ENCODE results near the gene SLC1A5.
"Not testable (repeated sequence)": the region's sequence is repeated elsewhere in the genome, so short reads cannot be mapped to it uniquely, and the experiment has no call there.

SLC1A5 gene

GRCh38 chr19:46766569-46767317, 21.7 kb downstream of the SLC1A5 start:
- DNase-seq = peak; percentile 70

- DNase-seq = no peak
Measured at GRCh38 chr19:46764817-46765291, 23.5 kb downstream of the SLC1A5 start.

DNA sequence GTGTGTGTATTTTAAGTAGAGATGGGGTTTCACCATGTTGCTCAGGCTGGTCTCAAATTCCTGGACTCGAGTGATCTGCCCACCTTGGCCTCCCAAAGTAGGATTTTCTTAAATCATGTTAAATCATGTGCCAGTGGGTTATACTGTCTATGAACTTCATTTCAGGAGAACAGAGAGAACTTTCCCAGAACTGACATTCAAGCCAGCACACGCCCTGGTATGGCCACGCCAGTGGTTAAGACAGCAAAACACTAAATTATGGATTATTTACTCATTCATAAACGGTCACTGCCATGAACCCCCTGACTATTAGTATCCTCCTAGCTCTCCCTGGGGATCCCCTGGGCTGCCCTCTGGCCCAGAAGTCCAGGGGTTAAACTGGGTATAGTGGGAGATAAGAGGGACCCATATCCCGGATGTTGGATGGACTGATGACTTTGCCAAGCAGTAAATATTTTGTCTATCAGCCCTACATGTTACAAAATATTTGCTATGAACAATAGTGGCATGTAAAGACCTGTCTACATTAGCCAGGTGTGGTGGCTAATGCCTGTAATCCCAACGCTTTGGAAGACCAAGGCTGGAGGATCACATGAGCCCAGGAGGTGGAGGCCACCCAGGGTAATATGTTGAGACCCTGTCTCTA, 26.0 kb downstream of the SLC1A5 start:
- DNase-seq = no peak

GRCh38 chr19:46761418-46761831, 27.0 kb downstream of the SLC1A5 start:
- no peak for DNase-seq

- DNase-seq = not testable (repeated sequence)
Measured at GRCh38 chr19:46760897-46761296, 27.5 kb downstream of the SLC1A5 start.

DNA sequence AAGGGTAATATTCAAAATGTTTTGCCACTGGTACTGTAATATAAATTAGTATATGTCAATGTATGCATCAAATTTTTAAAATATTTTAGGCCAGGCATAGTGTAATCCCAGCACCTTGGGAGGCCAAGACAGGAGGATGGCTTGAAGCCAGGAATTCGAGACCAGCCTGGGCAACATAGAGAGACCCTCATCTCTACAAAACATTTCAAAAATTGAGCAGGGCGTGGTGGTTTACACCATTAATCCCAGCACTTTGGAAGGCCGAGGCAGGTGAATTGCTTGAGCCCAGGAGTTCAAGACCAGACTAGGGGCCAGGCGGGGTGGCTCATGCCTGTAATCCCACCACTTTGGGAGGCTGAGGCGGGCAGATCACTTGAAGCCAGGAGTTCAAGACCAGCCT, 28.0 kb downstream of the SLC1A5 start:
- DNase-seq = no peak

DNA sequence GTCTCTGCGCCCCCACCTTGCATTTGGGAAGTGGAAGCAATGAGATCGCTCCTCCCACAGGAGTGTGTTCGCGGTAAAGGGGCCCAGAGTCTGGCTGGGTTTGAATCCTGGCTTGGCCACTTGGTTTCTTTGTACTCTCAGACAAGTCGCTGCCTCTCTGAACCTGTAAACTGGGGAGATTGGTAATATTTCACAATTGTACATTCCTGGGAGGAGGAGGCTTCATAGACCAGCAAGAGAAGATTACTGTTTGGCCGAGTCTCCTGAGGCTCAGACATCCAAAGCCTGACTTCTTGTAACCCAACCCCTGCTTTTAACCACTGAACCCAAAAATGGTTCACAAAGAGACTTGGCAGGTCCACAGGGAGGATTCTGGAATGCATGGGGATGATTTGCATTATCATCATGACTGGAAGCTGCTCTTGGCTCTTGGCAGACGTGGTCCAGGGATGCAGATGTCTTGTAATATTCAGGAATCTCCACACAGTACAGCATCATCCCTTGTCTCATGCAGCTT, 28.5 kb downstream of the SLC1A5 start:
- DNase-seq = no peak

DNA sequence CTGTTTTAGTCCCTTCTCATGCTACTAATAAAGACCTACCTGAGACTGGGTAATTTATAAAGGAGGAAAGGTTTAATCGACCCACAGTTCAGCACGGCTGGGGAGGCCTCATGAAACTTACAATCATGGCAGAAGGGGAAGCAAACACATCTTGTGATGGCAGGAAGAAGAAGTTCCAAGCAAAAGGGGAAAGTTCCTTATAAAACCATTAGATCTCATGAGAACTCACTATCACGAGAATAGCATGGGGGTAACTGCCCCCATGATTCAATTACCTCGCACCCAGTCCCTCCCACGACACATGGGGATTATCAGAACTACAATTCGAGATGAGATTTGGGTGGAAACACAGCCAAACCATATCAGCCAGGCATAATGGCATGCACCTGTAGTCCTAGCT, 29.2 kb downstream of the SLC1A5 start:
- no peak for DNase-seq

GRCh38 chr19:46756544-46756888, 31.9 kb downstream of the SLC1A5 start:
- DNase-seq = no peak

GRCh38 chr19:46755853-46756543, 32.4 kb downstream of the SLC1A5 start:
- DNase-seq = no peak

DNA sequence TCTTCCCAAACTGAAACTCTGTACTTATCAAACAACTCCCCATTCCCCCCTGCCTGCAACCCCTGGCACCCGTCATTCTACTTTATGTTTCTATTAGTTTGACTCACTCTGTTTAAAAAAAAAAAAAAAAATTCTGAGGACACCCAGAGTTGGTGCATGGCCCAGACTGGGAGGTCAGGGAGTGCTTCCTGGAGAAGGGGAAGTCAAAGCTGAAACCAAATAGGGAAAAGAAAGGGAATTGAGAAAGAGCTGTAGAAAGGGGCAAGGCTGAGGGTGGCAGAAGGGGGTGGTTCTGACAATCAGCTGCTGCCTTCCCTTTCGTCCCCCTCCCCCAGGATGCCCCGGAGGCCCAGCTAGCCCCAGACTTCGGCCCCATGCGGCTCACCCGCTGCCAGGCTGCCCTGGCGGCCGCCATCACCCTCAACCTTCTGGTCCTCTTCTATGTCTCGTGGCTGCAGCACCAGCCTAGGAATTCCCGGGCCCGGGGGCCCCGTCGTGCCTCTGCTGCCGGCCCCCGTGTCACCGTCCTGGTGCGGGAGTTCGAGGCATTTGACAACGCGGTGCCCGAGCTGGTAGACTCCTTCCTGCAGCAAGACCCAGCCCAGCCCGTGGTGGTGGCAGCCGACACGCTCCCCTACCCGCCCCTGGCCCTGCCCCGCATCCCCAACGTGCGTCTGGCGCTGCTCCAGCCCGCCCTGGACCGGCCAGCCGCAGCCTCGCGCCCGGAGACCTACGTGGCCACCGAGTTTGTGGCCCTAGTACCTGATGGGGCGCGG, 33.1 kb downstream of the SLC1A5 start:
- DNase-seq = no peak

DNA sequence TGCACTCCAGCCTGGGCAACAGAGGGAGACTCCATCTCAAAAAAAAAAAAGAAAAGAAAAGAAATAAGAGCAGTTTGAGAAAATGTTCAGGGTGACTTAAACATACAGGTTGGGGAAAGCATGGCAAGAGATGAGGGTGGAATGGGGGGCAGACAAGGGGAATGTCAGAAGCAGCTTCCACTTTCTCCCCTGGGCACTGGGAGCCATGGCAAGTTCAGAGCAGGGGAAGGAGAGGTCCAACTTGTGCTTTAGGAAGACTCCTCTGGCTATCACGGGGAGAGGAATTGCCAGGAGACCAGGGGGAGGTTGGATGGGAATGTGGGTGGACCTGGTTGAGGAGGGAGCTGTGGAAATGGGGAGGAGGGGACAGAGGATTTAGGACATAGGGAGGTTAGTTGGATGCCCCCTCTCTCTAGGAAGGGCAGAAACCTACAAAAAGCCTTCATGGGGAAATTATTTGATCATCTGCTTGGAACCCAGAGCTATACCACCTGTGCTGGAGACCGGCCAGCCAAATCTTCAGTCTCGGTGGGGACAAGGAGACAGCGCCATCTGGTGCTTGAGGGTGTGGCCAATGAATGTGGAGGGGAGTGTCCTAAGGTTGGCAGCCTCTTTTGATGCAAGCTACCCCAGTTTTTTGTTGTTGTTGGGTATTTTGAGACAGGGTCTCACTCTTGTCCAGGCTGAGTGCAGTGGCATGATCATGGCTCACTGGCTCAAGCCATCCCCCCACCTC, 34.8 kb downstream of the SLC1A5 start:
- peak; percentile 58 for DNase-seq

- peak; percentile 78 for DNase-seq
Measured at GRCh38 chr19:46748325-46749109, 39.9 kb downstream of the SLC1A5 start.

GRCh38 chr19:46746281-46747057, 41.9 kb downstream of the SLC1A5 start, which contains the start of gene STRN4:
TSS of gene STRN4 (minus strand) at chr19:46746450. CDS start at chr19:46746430, 20 bp downstream.
- peak; percentile 59 for DNase-seq

DNA sequence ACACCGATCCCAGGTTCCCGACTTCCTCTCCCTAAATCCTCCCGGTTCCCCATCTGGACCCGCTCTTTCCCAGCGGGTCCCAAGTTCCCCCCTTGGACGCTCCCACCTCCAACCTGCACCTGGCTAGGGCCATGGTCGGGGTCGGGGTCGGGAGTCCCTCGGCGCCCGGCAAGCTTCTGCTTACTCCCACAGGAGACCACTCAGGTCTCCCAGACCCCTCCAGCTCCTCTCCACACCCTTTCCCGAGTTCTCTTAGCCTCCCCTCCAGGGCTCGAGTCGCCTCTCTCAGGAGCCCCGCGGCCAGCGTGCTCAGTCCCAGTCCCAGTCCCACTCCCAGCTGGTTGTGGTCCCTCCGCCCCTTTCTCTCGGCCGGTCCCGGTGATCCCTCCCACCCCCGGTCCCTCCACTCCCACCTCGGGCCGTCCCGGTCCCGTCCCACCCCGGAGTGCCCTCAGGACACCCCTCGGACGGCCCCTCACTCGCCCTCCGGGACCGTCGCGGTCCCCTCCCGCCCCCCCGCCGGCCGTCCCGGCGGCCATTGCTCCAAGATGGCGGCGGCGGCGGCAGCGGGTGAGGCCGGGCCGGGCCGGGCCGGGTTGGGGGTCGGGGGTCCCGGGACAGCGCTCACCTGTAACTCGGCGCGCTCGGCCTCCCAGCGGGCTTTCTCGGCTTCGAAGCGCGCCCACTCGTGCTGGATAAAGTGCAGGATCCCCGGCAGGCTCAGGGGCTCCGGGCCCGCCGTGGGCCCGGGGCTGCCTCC, 42.7 kb downstream of the SLC1A5 start, which contains the start of gene FKRP:
FKRP (plus strand) TSS at position 537 of the 760 bp plus-strand sequence. CDS start 9,394 bp downstream, outside the sequence.
- peak; percentile 59 for DNase-seq

- DNase-seq = no peak
Measured at GRCh38 chr19:46745030-46745429, 43.4 kb downstream of the SLC1A5 start.

- DNase-seq = no peak
Measured at GRCh38 chr19:46744005-46744691, 44.2 kb downstream of the SLC1A5 start.

GRCh38 chr19:46742926-46743480, 45.4 kb downstream of the SLC1A5 start:
- DNase-seq = no peak

Data from activated CD4-positive, CD25-positive, alpha-beta regulatory T cell treated with anti-CD3 and anti-CD28 coated beads, Interleukin-2, amount 50 U/mL, for 72 hours (primary cell).